ENCODE results near the gene CHERP.
"Not testable (repeated sequence)": the region's sequence is repeated elsewhere in the genome, so short reads cannot be mapped to it uniquely, and the experiment has no call there.

CHERP gene

DNA sequence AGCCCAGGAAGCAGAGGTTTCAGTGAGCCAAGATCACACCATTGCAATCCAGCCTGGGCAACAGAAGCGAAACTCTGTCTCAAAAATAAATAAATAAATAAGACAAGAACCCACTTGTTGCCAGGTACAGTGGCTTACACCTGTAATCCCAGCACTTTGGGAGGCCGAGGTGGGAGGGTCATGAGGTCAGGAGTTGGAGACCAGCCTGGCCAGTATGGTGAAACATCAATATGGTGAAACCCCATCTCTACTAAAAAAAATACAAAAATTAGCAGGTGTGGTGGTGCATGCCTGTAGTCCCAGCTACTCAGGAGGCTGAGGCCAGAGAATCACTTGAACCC is 69.7 kb downstream of the CHERP start:
- not testable (repeated sequence) for DNase-seq

DNA sequence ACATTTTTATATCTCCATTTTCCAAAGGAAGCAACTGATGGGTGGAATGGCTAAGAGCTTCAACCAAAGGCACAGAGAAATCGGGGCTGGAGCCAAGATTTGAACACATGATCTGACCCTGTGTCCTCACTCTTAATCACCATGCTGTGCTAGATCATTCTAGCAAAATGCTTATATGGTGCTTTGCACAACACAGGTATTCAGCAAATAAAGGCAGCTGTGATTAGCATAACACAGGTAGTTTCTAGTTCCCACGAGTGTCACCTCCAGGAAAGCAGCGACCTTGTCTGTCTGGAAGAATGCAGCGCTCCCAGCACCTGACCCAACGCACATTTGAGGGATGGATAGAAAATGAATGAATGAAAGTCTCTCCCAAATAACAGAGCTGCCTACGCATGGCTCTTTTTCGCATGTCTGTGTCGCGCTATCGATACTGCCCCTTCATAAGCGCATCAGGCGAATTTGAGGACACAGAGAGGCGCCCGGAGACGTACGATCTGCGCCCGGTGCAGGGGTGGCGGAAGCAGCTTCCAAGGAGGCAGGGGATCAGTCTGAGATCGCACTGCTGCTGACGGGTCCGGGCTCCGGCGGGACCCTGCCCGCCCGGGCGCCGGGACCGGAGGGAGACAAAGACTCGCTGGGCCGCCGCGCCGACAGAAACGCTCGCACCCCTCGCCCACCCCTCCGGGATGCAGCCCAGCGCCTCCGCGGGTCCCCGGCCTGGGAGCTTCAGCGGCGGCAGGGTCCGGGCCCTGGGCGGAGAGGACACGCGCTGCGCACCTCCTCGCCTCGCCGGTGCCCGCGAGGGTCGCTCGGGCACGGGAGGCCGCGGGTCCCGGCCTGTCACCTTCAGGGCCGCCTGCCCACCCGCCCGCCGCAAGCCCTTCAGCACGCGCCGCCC is 71.1 kb downstream of the CHERP start:
- DNase-seq, result no peak

DNA sequence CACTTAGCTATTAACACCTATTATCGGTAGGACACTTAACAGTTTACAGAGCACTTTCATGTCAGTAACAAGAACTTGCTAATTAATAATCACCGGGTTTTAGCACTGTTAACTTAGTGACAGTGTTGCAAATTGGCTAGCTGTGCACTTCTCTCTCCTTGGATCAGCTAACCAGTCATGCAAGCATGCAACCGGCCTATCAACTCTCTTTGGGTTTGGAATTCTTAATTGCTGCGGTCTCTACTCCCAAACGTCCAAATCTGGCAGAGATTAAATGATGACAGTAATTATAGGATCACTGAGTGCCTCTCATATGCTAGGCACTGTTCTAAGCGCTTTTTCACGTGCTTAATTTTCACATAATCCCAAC is 71.7 kb downstream of the CHERP start:
- DNase-seq, result no peak

Measured in T-helper 9 cell (primary cell).